ENCODE data around the gene CPA2. TPM values are rescaled to one million over a fixed set of nuclear protein-coding genes. Genes with fewer than 3 reads are reported as not detected.

CPA2 gene
- total RNA-seq, 4 donors from 2014 or later = not detected

GRCh38 chr7:130296221-130296951, 29.7 kb downstream of the CPA2 start:
- Histone ChIP-seq H3K4me1 (no peaks in the 10 kb centered on the region), H3K9me3 (no peaks in the 10 kb centered on the region), H3K36me3 (no peaks in the 10 kb centered on the region), H3K27me3 (no peaks in the 10 kb centered on the region), H3K4me3 (no peak overlapping the region), H3K27ac (no peak overlapping the region)
- in situ Hi-C loops (cut with MboI; ENCODE audit: low sequenced_read_pairs in 4 of 4) = no loop called here
- peak in 1 of 2 donors; percentile 18 for ATAC-seq
- no peak for TF ChIP-seq CTCF (IDR thresholded peaks at IDR 0.05 in 4 of 5, conservative IDR thresholded peaks at IDR 0.05 in 1 of 5)
- no peak for TF ChIP-seq POLR2A (IDR thresholded peaks at IDR 0.05)
- no peak for DNase-seq
- intact Hi-C loops (cut with DNase I; ENCODE audit: low total_unique reads) = no loop called here

- intact Hi-C loops (cut with DNase I; ENCODE audit: low total_unique reads) (no loop called here), in situ Hi-C loops (cut with MboI; ENCODE audit: low sequenced_read_pairs in 4 of 4) (no loop called here)
- Histone ChIP-seq H3K4me3 (no peak overlapping the region), H3K4me1 (no peaks in the 10 kb centered on the region), H3K27ac (no peak overlapping the region), H3K36me3 (no peaks in the 10 kb centered on the region), H3K9me3 (no peaks in the 10 kb centered on the region), H3K27me3 (no peaks in the 10 kb centered on the region)
- DNase-seq = no peak
- TF ChIP-seq CTCF (IDR thresholded peaks at IDR 0.05 in 4 of 5, conservative IDR thresholded peaks at IDR 0.05 in 1 of 5) (no peak), POLR2A (IDR thresholded peaks at IDR 0.05) (no peak)
- ATAC-seq = no peak
Observed at GRCh38 chr7:130297628-130298543, 31.2 kb downstream of the CPA2 start.

DNA sequence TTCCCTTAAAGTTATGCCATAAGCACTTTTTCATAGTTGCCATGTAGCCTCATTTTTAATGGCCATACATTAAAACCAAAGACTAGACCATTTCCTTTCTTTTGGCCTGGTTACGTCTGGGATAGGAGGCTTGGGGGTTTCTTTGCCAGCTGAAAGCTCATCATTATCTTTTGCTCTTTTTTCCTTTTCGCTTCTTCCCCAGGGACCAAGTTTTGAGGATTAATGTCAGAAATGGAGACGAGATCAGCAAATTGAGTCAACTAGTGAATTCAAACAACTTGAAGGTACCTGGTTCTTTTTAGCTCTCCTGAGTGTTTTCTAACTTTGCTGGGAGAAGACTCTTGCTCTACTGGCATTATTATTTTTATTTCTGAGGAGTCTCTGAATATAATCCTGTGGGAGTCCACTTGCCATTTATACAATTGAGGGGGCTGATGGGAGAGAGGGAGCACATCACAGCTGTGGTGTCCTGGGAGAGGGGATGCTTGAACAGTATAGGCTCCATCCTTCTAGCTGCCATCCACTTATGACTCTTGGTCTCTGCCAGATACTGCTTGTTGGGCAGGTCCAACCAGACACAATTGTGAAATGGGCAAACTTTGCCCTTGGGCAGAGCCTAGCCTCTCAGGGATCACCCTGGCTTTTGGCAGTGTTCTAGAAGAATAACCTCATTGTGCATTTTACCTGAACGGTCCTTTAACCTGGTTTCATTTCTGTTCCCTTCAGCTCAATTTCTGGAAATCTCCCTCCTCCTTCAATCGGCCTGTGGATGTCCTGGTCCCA, 32.1 kb downstream of the CPA2 start:
- ATAC-seq (no peak), DNase-seq (no peak)
- no peaks in the 10 kb centered on the region for H3K36me3 ChIP-seq
- H3K27ac ChIP-seq = no peak overlapping the region
- TF ChIP-seq CTCF (IDR thresholded peaks at IDR 0.05 in 4 of 5, conservative IDR thresholded peaks at IDR 0.05 in 1 of 5) (no peak), POLR2A (IDR thresholded peaks at IDR 0.05) (no peak)
- in situ Hi-C loops (cut with MboI; ENCODE audit: low sequenced_read_pairs in 4 of 4) = no loop called here
- H3K27me3 ChIP-seq = no peaks in the 10 kb centered on the region
- no peak overlapping the region for H3K4me3 ChIP-seq
- intact Hi-C loops (cut with DNase I; ENCODE audit: low total_unique reads) = no loop called here
- H3K9me3 ChIP-seq = no peaks in the 10 kb centered on the region
- H3K4me1 ChIP-seq = no peaks in the 10 kb centered on the region

DNA sequence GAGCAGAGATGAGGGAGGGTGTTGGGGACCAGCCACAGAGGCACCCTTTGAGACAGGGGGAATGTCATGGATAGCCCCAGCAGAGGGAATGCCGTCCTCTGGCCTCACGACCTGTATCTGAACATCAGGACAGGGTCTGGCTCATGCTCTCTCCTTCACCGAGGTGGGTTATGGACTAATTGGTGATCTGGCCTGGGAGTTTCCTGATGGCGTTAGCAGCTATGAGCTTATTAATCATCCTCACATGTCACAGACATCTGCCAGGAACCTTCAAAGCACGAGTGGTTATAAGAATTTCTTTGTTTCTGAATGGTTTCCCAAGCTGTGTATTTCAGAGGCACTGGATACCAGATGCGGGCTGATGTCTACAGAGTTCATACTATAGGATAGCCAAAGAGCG, 33.2 kb downstream of the CPA2 start:
- no peak for DNase-seq
- no peaks in the 10 kb centered on the region for H3K27me3 ChIP-seq
- H3K4me1 ChIP-seq = no peaks in the 10 kb centered on the region
- no peaks in the 10 kb centered on the region for H3K9me3 ChIP-seq
- no peak for ATAC-seq
- no peak overlapping the region for H3K27ac ChIP-seq
- no peaks in the 10 kb centered on the region for H3K36me3 ChIP-seq
- H3K4me3 ChIP-seq = no peak overlapping the region
- intact Hi-C loops (cut with DNase I; ENCODE audit: low total_unique reads) (no loop called here), in situ Hi-C loops (cut with MboI; ENCODE audit: low sequenced_read_pairs in 4 of 4) (no loop called here)
- TF ChIP-seq CTCF (IDR thresholded peaks at IDR 0.05 in 4 of 5, conservative IDR thresholded peaks at IDR 0.05 in 1 of 5) (no peak), POLR2A (IDR thresholded peaks at IDR 0.05) (no peak)

Data from gastrocnemius medialis (tissue), 4 donors.